D721Med (cell line): Measurements from ENCODE around the gene DOK7.

Source experiments
- DNase-seq: peaks from one replicate; pipeline ENCODE4 v3.0.0; 2011; ENCODE audit warnings: low spot score; ENCODE audit not compliant: insufficient read length
- FAIRE-seq: peaks from 2 replicates; lab custom pipeline; 2011; peaks lifted over from hg19 to GRCh38; lab: Jason Lieb, UNC
- TF ChIP-seq, protein P1 (sequence below): IDR thresholded peaks from 2 replicates; pipeline ENCODE4 v1.5.1; 2012; ENCODE audit warnings: mild to moderate bottlenecking, control low read depth; ENCODE audit not compliant: insufficient read depth; ENCODE audit errors: missing control alignments

The DOK7 gene

DNA sequence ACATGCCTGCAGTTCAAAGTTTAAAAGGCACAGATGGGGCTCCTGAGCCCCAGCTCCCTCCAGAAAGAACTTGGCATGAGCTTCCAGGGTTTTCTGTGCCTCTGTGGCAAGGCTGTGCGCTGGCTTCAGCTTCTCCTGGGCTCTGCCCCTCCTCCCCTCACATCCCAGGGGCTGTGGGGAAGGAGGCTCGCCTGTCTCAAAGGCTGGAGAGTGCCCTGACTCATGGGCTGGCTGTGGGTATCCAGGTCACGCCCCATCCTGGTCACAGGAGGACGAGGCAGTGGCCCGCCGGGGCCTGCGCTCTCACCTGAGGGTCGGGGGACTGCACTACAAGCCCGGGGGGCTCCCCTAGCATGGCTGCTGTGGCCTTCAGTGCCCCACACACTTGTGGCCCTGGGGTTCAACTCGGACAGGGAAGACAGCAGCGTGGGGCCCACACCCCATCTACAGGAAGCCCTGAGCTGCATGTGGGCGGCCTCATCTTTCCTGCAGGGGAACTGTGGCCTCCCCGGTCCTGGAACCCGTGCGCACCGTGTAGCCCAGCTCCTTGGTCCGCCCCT lies 51.2 kb downstream of the DOK7 start:
- FAIRE-seq: no peak
- no peak for DNase-seq
- TF ChIP-seq, protein P1, sequence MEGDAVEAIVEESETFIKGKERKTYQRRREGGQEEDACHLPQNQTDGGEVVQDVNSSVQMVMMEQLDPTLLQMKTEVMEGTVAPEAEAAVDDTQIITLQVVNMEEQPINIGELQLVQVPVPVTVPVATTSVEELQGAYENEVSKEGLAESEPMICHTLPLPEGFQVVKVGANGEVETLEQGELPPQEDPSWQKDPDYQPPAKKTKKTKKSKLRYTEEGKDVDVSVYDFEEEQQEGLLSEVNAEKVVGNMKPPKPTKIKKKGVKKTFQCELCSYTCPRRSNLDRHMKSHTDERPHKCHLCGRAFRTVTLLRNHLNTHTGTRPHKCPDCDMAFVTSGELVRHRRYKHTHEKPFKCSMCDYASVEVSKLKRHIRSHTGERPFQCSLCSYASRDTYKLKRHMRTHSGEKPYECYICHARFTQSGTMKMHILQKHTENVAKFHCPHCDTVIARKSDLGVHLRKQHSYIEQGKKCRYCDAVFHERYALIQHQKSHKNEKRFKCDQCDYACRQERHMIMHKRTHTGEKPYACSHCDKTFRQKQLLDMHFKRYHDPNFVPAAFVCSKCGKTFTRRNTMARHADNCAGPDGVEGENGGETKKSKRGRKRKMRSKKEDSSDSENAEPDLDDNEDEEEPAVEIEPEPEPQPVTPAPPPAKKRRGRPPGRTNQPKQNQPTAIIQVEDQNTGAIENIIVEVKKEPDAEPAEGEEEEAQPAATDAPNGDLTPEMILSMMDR: no peak

DNA sequence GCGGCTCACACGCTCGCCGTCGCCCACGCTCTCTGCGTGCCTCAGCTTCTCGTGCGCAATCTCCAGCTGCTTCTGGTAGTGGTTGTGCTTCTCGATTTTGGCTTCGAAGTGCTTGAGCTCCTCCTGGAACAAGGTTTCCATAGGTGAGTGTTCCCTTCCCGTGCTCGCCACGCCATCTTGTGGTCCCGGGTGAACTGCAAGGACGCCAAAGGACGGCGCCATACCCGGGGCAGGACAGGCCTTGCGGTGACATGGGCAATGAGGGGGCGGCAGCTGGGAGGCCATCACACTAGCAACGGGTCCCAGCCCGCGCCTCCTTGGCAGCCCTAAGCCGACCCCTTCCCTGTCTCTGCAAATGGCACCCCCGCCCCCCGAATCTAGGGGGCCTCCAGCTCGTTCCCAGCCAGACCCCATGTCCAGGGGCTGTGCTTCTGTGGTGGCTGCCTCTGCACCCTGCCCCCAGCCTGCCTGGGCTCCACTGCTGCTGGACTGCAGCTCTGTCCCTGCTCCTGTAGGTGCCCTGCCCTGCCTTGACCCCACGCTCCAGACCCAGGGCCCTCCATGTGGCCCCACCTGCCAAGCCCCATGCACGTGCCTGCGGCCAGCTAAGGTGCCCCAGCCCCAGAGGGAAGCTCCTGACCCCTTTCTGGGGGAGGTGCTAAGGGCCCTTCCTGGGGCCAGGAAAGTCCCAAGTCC lies 51.8 kb downstream of the DOK7 start:
- DNase-seq (no peak), FAIRE-seq (no peak)
- TF ChIP-seq, protein P1: no peak

DNA sequence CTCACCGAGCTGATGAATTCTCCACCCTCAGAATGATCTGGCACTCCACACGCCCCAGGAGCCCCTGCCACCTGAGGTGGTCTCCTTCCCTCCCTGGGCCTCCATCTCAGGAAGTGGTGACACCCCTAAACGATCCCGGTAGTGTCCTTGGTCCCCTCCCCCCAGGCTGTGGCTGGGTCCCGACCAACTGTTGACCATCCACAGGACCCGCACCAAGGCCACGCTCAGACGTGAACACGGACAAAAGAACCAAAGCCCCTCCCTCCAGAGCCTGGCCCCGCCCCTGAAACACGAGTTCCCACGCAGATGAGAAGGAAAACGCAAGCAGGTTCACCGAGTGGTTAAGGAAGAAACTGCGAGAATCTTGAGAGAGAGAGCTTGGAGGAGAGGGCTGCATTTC lies 52.5 kb downstream of the DOK7 start:
- DNase-seq (no peak), FAIRE-seq (no peak)
- TF ChIP-seq, protein P1: no peak

DNA sequence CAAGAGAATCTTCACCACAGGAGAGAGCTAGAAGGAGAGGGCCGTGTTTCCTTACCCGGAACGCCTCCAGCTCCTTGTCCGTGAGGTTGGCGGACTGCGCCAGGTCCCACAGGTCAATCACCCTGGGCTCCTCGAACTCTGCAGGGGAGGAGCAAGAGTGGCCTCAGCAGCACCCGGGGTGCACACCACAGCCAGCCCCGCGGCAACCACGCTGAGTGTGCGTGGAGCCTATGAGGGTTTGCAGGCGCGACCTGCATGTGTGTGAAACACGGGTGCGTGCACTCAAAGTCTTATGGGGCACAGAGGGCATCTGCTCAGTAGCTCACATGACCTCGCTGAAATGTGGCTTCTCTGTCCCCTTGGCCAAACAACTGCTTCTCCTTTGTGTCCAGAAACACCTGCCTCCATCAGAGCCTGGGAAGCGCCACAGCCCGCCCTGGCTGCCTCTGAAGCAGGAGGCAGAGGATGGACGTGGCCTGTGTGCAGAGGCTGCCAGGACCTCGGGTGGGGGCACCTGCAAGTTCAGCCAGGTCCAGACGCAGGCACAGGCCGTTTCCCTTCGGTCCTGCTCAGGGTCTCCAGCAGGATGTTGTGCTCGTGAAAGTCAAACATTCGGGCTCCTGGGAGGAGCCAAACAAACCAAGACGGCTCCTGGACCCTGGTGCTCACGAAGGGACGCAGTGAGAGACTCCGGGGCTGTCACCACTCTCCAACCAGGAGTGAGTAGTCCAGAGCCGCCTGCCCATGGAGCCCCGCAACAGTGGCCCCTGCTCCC lies 53.1 kb downstream of the DOK7 start:
- FAIRE-seq (no peak), DNase-seq (no peak)
- TF ChIP-seq, protein P1: no peak

DNA sequence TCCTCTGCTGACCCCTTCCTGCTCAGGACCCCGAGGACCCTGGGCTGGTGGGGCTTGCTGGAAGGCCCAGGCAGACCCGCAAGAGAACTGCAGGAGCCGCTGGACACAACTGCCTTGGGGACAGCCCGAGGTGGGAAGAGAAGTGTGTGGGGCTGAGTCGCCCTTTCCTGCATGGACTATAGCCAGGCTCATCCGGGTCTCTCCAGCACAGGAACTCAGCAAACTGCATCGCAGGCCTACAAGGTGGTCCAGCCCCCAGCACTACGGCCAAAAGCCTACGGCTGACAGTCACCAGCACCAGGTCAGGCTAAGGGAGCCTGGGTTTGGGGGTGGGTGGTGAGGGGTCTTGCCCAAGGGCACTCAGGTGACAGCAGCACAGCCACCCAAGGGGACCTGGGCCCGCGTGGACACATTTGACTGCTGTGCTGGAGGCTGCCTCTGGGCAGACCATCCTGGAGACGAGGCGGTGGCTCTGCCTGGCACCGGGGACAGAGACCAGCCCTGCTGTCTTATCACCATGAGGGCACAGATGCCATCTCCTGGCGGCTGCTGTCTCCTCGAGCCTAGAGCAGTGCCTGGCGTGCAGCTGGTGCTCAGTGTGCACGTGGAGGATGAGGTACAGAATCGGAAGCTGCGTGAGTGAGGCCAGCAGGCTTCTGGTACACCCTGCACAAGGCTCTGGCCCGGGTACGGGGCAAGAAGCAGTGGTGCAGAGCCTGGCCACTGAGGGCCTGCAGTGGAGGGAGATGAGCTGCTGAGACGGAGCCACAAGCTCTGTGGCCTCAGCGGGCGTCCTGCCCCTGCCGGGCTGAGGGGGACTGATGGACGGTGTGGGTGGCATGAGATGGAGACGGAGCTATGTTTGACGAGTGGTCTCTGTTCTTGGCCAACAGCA lies 54.0 kb downstream of the DOK7 start:
- no peak for FAIRE-seq
- TF ChIP-seq, protein P1: no peak
- no peak for DNase-seq

DNA sequence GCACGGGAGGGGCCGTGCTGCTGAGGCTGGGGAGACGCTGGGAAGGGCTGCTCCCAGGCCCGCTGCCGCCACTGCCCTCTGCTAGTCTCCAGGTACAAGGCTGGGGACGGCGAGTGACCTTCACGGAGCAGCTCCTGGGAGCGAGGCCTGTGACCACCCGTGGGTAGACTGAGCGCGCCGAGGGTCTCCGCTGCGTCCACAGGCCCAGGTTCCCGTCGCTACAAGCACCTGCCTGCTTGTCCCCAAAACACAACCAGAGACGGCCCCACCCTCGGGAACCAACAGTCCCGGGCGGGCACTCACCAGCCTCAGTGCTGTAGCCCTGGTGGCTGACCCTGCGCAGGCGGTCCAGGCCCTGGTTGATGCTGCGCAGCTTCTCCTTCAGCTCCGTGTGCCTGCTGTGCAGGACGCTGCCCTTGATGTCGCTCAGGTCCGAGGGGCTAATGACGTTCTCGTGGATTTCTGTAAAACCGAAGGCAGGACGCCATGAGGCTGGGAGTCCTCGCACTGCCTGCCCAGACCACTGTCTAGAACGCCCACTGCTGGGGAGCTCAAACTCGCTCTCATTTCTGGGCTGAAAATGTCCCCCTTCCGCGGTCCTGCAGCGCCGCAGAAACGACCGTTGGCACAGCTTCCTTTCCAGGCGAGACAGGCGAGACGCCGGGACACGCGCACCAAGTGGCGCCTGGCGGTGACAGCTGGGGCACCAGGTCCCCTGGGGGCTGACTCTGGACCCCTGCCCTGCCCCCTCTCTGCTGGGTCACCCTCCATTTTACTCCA lies 54.8 kb downstream of the DOK7 start:
- DNase-seq (no peak), FAIRE-seq (no peak)
- TF ChIP-seq, protein P1: no peak
